ENCODE measurements around the gene DENND4C. TPM values are rescaled to one million over a fixed set of nuclear protein-coding genes. Genes with fewer than 3 reads are reported as not detected.

Gene DENND4C
- total RNA-seq, 1 experiment from 2014 or later, result 29.5 TPM

DNA sequence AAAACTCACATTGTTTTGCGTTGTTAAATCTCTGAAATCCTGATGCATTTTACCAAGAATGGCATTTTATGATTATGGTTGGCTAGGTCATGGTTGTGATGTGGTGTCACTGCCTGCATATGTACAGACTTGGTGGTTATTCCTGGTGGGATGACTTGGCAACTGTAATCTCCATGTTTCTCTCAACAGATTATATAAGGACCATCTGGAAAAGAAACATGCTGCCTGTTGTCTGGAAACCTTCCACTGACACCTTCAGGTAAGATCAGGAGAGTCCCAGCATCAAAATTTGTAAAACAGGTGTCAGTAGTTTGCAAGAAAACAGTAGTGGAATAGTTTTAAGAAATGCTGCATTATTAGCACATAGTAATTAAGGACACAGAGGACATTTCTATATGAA is 175.3 kb downstream of the DENND4C start:
- Histone ChIP-seq H3K36me3 (ENCODE audit: low read depth) (no peaks in the 10 kb centered on the region), H4K20me1 (ENCODE audit: insufficient read depth) (no peaks in the 10 kb centered on the region), H3K27ac (peak overlapping the region; percentile 97), H3K27me3 (ENCODE audit: insufficient read depth, low read depth) (no peaks in the 10 kb centered on the region), H3F3A (ENCODE audit: insufficient read depth, low read depth) (peaks cover 41% of the 10 kb centered on the region), H3K4me2 (peak overlapping the region; percentile 71), H3K9me3 (ENCODE audit: insufficient read depth, low read depth) (peaks cover 10% of the 10 kb centered on the region; the same call in 1 of the 2 replicates), H3K9me2 (ENCODE audit: insufficient read depth) (no peaks in the 10 kb centered on the region), H3K4me3 (peak overlapping the region; percentile 16; the same call in 1 of the 2 replicates), H3K4me1 (replicated peaks; ENCODE audit: insufficient read depth) (peaks cover 54% of the 10 kb centered on the region), H3K79me2 (ENCODE audit: low read depth) (peaks cover 13% of the 10 kb centered on the region), H2AFZ (no peak overlapping the region)
- BruUV-seq (replicated peaks), result no TSS peak
- TF ChIP-seq EZH2 (IDR thresholded peaks at IDR 0.05; ENCODE audit: low read depth) (no peak), CTCF (conservative IDR thresholded peaks at IDR 0.05) (no peak)
- intact Hi-C loops (cut with micrococcal nuclease; ENCODE audit: unreplicated experiment), result loop anchor here (5.0 kb wide), 1 partner anchor 223 kb away; no protein-coding TSS in a partner anchor
- DNase-seq, result no peak
- POLR2A ChIA-PET (ENCODE audit: unreplicated experiment), result no interaction called here
- CTCF ChIA-PET, result no interaction called here

DNA sequence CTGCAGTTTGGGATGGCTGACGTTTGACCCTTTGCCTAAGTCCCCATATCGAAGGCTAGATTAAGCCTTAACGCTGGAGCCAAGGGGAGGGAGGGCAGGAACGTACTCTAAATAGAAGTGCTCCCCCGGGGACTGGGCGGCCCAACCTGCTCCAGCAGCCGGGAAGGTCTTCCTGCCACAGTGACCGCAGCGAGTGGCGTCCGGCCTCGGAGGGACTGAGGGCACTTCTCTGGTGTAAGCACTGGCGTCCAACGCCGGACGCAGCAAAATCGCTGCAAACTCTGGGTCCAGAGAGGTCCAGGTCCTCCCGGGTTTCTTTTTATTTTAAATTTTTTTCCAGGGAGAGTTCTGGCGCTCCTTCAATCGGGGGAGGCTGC is 177.8 kb downstream of the DENND4C start:
- H3K4me2 ChIP-seq, result peak overlapping the region; percentile 94
- TSS peak; percentile 64 for BruUV-seq (replicated peaks)
- peaks cover 28% of the 10 kb centered on the region for H3K79me2 ChIP-seq (ENCODE audit: low read depth)
- peak overlapping the region; percentile 83; the same call in 1 of the 2 replicates for H3K4me3 ChIP-seq
- H3K9me3 ChIP-seq (ENCODE audit: insufficient read depth, low read depth), result no peaks in the 10 kb centered on the region; the same call in 1 of the 2 replicates
- TF ChIP-seq EZH2 (IDR thresholded peaks at IDR 0.05; ENCODE audit: low read depth), result no peak
- TF ChIP-seq CTCF (conservative IDR thresholded peaks at IDR 0.05), result no peak
- ChIA-PET POLR2A (ENCODE audit: unreplicated experiment) (no interaction called here), CTCF (no interaction called here)
- H3K27me3 ChIP-seq (ENCODE audit: insufficient read depth, low read depth), result no peaks in the 10 kb centered on the region
- H3K27ac ChIP-seq, result no peak overlapping the region
- H3K9me2 ChIP-seq (ENCODE audit: insufficient read depth), result no peaks in the 10 kb centered on the region
- no peak for DNase-seq
- H4K20me1 ChIP-seq (ENCODE audit: insufficient read depth), result no peaks in the 10 kb centered on the region
- no peak overlapping the region for H2AFZ ChIP-seq
- intact Hi-C loops (cut with micrococcal nuclease; ENCODE audit: unreplicated experiment), result loop anchor here (5.0 kb wide), 1 partner anchor 226 kb away; no protein-coding TSS in a partner anchor
- no peaks in the 10 kb centered on the region for H3K36me3 ChIP-seq (ENCODE audit: low read depth)
- H3F3A ChIP-seq (ENCODE audit: insufficient read depth, low read depth), result peaks cover 33% of the 10 kb centered on the region
- peaks cover 56% of the 10 kb centered on the region for H3K4me1 ChIP-seq (replicated peaks; ENCODE audit: insufficient read depth)

DNA sequence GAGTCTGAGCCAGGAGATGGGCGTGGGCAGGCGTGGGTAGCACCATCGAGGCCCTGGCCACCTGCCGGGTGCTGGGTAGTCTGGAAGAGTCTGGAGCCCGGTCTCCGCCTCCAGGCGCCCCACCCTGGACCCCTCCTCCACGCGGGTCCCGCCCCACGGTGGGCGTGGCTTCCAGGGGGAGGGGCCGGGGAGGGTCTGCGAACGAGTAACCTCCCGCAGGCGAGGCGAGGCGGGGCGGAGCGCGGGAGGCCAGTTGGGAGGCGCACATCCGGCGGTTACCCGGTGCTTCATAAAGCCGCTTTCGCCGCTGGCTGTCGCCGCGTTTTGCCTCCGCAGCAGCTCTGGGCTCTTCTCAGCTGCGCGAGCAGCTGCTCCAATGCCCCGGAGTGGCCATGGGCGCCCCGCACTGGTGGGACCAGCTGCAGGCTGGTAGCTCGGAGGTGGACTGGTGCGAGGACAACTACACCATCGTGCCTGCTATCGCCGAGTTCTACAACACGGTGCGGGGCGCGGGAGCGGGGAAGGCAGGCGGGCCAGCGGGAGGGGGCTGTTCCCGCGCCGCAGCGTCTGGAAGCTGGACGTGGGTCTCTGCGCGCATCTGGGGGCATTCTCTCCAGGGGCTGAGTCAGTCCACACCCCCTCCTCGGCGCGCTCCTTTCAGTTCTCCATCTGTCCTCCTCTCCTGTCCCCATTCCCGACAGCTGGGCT is 178.4 kb downstream of the DENND4C start, which contains the start of gene ACER2:
Gene ACER2 (plus strand): TSS at position 317 of the 708 bp plus-strand sequence. CDS start 76 bp downstream, at position 393.
- H4K20me1 ChIP-seq (ENCODE audit: insufficient read depth), result no peaks in the 10 kb centered on the region
- no peaks in the 10 kb centered on the region for H3K9me3 ChIP-seq (ENCODE audit: insufficient read depth, low read depth)
- H3K4me2 ChIP-seq, result peak within 1 kb of the TSS; percentile 94
- H3F3A ChIP-seq (ENCODE audit: insufficient read depth, low read depth), result peaks cover 28% of the 10 kb centered on the region
- POLR2A ChIA-PET (ENCODE audit: unreplicated experiment), result interaction anchor here (0.6 kb wide), 1 partner anchor 346 kb away, joined by 7 read pairs; no protein-coding TSS in a partner anchor
- H3K9me2 ChIP-seq (ENCODE audit: insufficient read depth), result no peaks in the 10 kb centered on the region
- H3K36me3 ChIP-seq (ENCODE audit: low read depth), result no peaks in the 10 kb centered on the region
- H3K79me2 ChIP-seq (ENCODE audit: low read depth), result peaks cover 28% of the 10 kb centered on the region
- H2AFZ ChIP-seq, result peak within 1 kb of the TSS; percentile 82
- no TSS peak for BruUV-seq (replicated peaks)
- TF ChIP-seq CTCF (conservative IDR thresholded peaks at IDR 0.05) (no peak), EZH2 (IDR thresholded peaks at IDR 0.05; ENCODE audit: low read depth) (no peak)
- peak within 1 kb of the TSS; percentile 37; the same call in 1 of the 2 replicates for H3K27ac ChIP-seq
- peaks cover 50% of the 10 kb centered on the region for H3K4me1 ChIP-seq (replicated peaks; ENCODE audit: insufficient read depth)
- intact Hi-C loops (cut with micrococcal nuclease; ENCODE audit: unreplicated experiment), result loop anchor here (1.0 to 5.0 kb wide), 2 partner anchors 29 to 227 kb away; partner anchors contain the start of gene RPS6
- CTCF ChIA-PET, result no interaction called here
- peak within 1 kb of the TSS; percentile 83 for H3K4me3 ChIP-seq
- no peaks in the 10 kb centered on the region for H3K27me3 ChIP-seq (ENCODE audit: insufficient read depth, low read depth)
- peak; percentile 78 to 93 for DNase-seq

All from PC-9 (cell line).